Measurements from ENCODE around the gene KCNH6. TPM values are rescaled to one million over a fixed set of nuclear protein-coding genes. Genes with fewer than 3 reads are reported as not detected.

The KCNH6 gene
- total RNA-seq, 2 donors from 2014 or later, result 0.47 to 0.80 TPM

DNA sequence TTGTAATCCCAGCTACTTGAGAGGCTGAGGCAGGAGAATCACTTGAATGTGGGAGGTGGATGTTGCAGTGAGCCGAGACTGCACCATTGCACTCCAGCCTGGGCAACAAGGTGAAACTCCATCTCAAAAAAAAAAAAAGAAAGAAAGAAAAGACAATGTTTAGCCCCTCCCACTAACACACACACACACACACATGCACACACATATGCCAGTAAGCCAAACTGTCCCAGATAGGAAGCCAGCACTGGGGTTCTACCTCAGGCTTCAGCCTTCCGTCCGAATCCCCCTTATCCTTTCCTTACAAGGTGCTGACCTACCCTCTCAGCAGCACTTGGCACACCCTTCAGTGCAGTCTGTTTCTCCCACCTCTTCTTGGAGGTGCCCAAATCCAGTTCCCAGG is 8.7 kb upstream of the KCNH6 start:
- no peak overlapping the region for H3K9ac ChIP-seq (ENCODE audit: low read depth in 2 of 2, low read length in 2 of 2)
- no peaks in the 10 kb centered on the region for H3K36me3 ChIP-seq
- no peak overlapping the region for H3K4me3 ChIP-seq
- no peak overlapping the region for H3K27ac ChIP-seq
- TF ChIP-seq, protein P1, sequence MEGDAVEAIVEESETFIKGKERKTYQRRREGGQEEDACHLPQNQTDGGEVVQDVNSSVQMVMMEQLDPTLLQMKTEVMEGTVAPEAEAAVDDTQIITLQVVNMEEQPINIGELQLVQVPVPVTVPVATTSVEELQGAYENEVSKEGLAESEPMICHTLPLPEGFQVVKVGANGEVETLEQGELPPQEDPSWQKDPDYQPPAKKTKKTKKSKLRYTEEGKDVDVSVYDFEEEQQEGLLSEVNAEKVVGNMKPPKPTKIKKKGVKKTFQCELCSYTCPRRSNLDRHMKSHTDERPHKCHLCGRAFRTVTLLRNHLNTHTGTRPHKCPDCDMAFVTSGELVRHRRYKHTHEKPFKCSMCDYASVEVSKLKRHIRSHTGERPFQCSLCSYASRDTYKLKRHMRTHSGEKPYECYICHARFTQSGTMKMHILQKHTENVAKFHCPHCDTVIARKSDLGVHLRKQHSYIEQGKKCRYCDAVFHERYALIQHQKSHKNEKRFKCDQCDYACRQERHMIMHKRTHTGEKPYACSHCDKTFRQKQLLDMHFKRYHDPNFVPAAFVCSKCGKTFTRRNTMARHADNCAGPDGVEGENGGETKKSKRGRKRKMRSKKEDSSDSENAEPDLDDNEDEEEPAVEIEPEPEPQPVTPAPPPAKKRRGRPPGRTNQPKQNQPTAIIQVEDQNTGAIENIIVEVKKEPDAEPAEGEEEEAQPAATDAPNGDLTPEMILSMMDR (IDR thresholded peaks at IDR 0.05), result no peak
- intact Hi-C loops (cut with DNase I), result no loop called here
- H3K9me3 ChIP-seq, result no peaks in the 10 kb centered on the region
- no peaks in the 10 kb centered on the region for H3K27me3 ChIP-seq
- no peaks in the 10 kb centered on the region for H3K4me1 ChIP-seq
- DNase-seq, result no peak

GRCh38 chr17:63514974-63515373 is 8.2 kb upstream of the KCNH6 start:
- DNase-seq, result no peak
- Histone ChIP-seq H3K36me3 (no peaks in the 10 kb centered on the region), H3K27me3 (no peaks in the 10 kb centered on the region), H3K4me1 (no peaks in the 10 kb centered on the region), H3K27ac (no peak overlapping the region), H3K4me3 (no peak overlapping the region), H3K9me3 (no peaks in the 10 kb centered on the region), H3K9ac (ENCODE audit: low read depth in 2 of 2, low read length in 2 of 2) (no peak overlapping the region)
- TF ChIP-seq, protein P1 (IDR thresholded peaks at IDR 0.05), result no peak
- intact Hi-C loops (cut with DNase I), result no loop called here

GRCh38 chr17:63515426-63515825 is 7.7 kb upstream of the KCNH6 start:
- no peaks in the 10 kb centered on the region for H3K4me1 ChIP-seq
- no peak overlapping the region for H3K27ac ChIP-seq
- no peak overlapping the region for H3K4me3 ChIP-seq
- H3K9me3 ChIP-seq, result no peaks in the 10 kb centered on the region
- TF ChIP-seq, protein P1 (IDR thresholded peaks at IDR 0.05), result no peak
- no peak overlapping the region for H3K9ac ChIP-seq (ENCODE audit: low read depth in 2 of 2, low read length in 2 of 2)
- no peaks in the 10 kb centered on the region for H3K27me3 ChIP-seq
- no peak for DNase-seq
- H3K36me3 ChIP-seq, result no peaks in the 10 kb centered on the region
- intact Hi-C loops (cut with DNase I), result no loop called here

DNA sequence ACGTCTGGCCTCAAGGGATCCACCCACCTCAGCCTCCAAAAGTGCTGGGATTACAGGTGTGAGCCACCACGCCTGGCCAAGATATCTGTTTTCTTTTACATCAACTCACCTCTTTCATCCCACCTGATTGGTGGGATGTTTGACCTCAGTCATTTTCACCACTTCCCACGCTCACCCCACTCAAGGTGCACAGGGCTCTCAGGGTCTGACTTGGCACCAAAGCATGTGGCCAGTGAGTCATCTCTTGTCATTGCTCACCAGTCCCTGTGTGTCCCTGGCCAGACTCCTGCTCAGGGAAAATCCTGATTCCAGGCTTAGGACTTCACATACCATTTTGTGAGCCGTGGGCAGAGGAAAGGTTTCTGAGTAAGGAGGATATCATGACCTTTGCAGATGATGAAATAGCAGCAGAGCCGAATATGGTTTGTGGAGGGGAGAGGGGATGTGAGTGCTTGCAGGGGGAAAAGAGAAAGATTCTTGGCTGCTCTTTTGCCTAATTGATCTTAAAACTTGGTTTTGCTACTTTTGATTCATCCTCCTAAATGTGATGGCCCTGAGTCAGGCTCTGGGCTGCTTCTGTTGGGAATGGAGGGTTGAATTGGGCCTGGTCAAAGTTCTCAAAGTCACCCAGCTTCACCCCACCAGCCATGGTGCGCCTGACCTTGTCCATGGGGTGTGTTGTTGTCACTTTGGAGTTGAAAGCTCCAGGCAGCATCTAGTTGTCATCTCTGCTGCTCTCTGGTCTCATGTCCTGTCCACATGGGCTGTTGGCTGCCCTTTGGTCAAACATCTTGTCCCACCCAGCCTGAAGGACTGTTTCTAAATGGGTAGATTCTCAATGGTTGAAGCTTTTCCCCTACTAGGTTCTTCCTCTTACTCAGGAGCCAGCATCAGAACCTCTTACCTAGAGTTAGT is 6.0 kb upstream of the KCNH6 start:
- no peaks in the 10 kb centered on the region for H3K4me1 ChIP-seq
- H3K27me3 ChIP-seq, result no peaks in the 10 kb centered on the region
- no peak overlapping the region for H3K9ac ChIP-seq (ENCODE audit: low read depth in 2 of 2, low read length in 2 of 2)
- no peak overlapping the region for H3K27ac ChIP-seq
- no peak overlapping the region for H3K4me3 ChIP-seq
- H3K36me3 ChIP-seq, result no peaks in the 10 kb centered on the region
- no peak for DNase-seq
- no peaks in the 10 kb centered on the region for H3K9me3 ChIP-seq
- intact Hi-C loops (cut with DNase I), result no loop called here
- TF ChIP-seq, protein P1 (IDR thresholded peaks at IDR 0.05), result no peak

- intact Hi-C loops (cut with DNase I), result no loop called here
- Histone ChIP-seq H3K9me3 (no peaks in the 10 kb centered on the region), H3K36me3 (no peaks in the 10 kb centered on the region), H3K4me1 (no peaks in the 10 kb centered on the region), H3K27me3 (no peaks in the 10 kb centered on the region), H3K4me3 (no peak overlapping the region), H3K9ac (ENCODE audit: low read depth in 2 of 2, low read length in 2 of 2) (no peak overlapping the region), H3K27ac (no peak overlapping the region)
- no peak for DNase-seq
- TF ChIP-seq, protein P1 (IDR thresholded peaks at IDR 0.05), result no peak
Observed at GRCh38 chr17:63517825-63518534, 5.2 kb upstream of the KCNH6 start.
